ENCODE data around the gene FGFR1OP2.
"Not testable (repeated sequence)": the region's sequence is repeated elsewhere in the genome, so short reads cannot be mapped to it uniquely, and the experiment has no call there.

- TF ChIP-seq CTCF (conservative IDR thresholded peaks at IDR 0.05; ENCODE audit: low read depth in 2 of 2); EZH2 (IDR thresholded peaks at IDR 0.05; ENCODE audit: low read depth, unreplicated experiment); NANOG (IDR thresholded peaks at IDR 0.05; ENCODE audit: borderline replicate concordance); EZH2phosphoT487 (IDR thresholded peaks at IDR 0.05; ENCODE audit: unreplicated experiment); CREB1 (CRISPR knock-in tag; IDR thresholded peaks at IDR 0.05; ENCODE audit: low read depth); POLR2AphosphoS5 (IDR thresholded peaks at IDR 0.05; ENCODE audit: low read depth); REST (IDR thresholded peaks at IDR 0.05; ENCODE audit: unreplicated experiment): not testable (repeated sequence)
Measured at GRCh38 chr12:26961391-26961790, 23.1 kb downstream of the FGFR1OP2 start.
